K562 (cell line): ENCODE data around the gene PPP4R1.
A peak's percentile ranks its signal among the peaks of the same experiment; 100 is the strongest.

Experiments
- BRD4 ChIP-seq: fragments of 200-600 bp; sonication (generic); IDR thresholded peaks from 2 replicates; pipeline ENCODE4 v1.6.1; 2017; ENCODE audit warnings: inconsistent platforms
- CBFB ChIP-seq: sonication (generic); formaldehyde crosslinking; IDR thresholded peaks from 2 replicates; pipeline ENCODE4 v1.4.0; 2020; ENCODE audit warnings: mild to moderate bottlenecking, missing genetic modification reagents
- POLR2AphosphoS5 ChIP-seq: IDR thresholded peaks from 2 replicates; pipeline ENCODE4 v1.6.1; 2011; ENCODE audit warnings: mild to moderate bottlenecking, low read depth, low read length, moderate library complexity; ENCODE audit not compliant: control insufficient read depth, insufficient read depth
- SIN3B ChIP-seq: fragments of 450-650 bp; IDR thresholded peaks from 2 replicates; pipeline ENCODE4 v1.6.1; 2017; ENCODE audit warnings: low read depth, mild to moderate bottlenecking, moderate library complexity
- SPI1 ChIP-seq: IDR thresholded peaks from 2 replicates; pipeline ENCODE4 v1.6.1; 2011; ENCODE audit warnings: low read depth, low read length, control low read depth, borderline replicate concordance
- ZBTB7A ChIP-seq: IDR thresholded peaks from 2 replicates; pipeline ENCODE4 v1.6.1; 2011; ENCODE audit warnings: low read depth, mild to moderate bottlenecking, low read length, moderate library complexity, borderline replicate concordance; ENCODE audit not compliant: control insufficient read depth
- ZNF224 ChIP-seq: sonication (generic); formaldehyde crosslinking; IDR thresholded peaks from 2 replicates; pipeline ENCODE4 v1.8.0; 2022; ENCODE audit warnings: mild to moderate bottlenecking, missing genetic modification reagents
- ZNF707 ChIP-seq: fragments of 250-450 bp; sonication (Bioruptor Pico); conservative IDR thresholded peaks from 2 replicates; pipeline ENCODE4 v1.8.0; 2022; ENCODE audit warnings: inconsistent platforms, mild to moderate bottlenecking, moderate library complexity
- TF ChIP-seq, protein P1 (sequence below), 3 experiments: IDR thresholded peaks in 2 of 3; conservative IDR thresholded peaks in 1 of 3; 2 replicates each; pipeline ENCODE4 v1.5.1; 2011 to 2012; ENCODE audit warnings: low read length in 3 of 3, mild to moderate bottlenecking in 3 of 3, control low read depth in 2 of 3, improper control_type of control experiment in 1 of 3, inconsistent platforms in 1 of 3, low read depth in 1 of 3, mixed read lengths in 1 of 3, moderate library complexity in 1 of 3; ENCODE audit not compliant: insufficient read depth in 2 of 3

DNA sequence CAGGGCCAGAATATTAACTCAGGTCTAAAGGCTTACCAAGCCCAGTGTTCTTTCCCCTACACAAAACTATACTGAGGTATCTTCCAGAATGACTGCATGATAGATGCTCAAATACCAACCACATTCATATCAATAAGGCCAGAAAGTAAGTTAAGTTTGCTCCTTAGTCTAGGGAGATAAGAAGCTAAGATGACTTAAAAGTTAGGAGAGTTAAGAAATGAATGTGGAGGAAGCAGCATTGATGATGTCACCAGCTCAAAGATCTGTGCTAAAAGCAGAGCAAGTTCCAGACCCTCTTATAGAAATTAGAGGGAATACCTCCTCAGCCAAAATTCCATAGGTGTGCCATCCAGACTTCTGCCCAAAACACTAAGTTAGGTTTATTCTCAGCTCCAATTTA lies 6.1 kb downstream of the PPP4R1 start:
- TF ChIP-seq BRD4: no peak
- peak; percentile 33 for TF ChIP-seq POLR2AphosphoS5
- TF ChIP-seq CBFB: no peak
- no peak for TF ChIP-seq SIN3B
- TF ChIP-seq, protein P1, sequence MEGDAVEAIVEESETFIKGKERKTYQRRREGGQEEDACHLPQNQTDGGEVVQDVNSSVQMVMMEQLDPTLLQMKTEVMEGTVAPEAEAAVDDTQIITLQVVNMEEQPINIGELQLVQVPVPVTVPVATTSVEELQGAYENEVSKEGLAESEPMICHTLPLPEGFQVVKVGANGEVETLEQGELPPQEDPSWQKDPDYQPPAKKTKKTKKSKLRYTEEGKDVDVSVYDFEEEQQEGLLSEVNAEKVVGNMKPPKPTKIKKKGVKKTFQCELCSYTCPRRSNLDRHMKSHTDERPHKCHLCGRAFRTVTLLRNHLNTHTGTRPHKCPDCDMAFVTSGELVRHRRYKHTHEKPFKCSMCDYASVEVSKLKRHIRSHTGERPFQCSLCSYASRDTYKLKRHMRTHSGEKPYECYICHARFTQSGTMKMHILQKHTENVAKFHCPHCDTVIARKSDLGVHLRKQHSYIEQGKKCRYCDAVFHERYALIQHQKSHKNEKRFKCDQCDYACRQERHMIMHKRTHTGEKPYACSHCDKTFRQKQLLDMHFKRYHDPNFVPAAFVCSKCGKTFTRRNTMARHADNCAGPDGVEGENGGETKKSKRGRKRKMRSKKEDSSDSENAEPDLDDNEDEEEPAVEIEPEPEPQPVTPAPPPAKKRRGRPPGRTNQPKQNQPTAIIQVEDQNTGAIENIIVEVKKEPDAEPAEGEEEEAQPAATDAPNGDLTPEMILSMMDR (IDR thresholded peaks at IDR 0.05 in 2 of 3, conservative IDR thresholded peaks at IDR 0.05 in 1 of 3; ENCODE audit: insufficient read depth in 2 of 3, low read depth in 1 of 3, low read length in 3 of 3): no peak
- TF ChIP-seq ZNF707 (CRISPR knock-in tag): no peak
- no peak for TF ChIP-seq SPI1
- no peak for TF ChIP-seq ZBTB7A
- TF ChIP-seq ZNF224 (CRISPR knock-in tag): no peak
